GM12801 (cell line): Measurements from ENCODE around the gene ACP2.

Experiments
- CTCF ChIP-seq: IDR thresholded peaks from one replicate; pipeline ENCODE4 v1.5.1; 2011; ENCODE audit warnings: control low read depth; ENCODE audit not compliant: insufficient read length; ENCODE audit errors: extremely low read depth

ACP2 gene

DNA sequence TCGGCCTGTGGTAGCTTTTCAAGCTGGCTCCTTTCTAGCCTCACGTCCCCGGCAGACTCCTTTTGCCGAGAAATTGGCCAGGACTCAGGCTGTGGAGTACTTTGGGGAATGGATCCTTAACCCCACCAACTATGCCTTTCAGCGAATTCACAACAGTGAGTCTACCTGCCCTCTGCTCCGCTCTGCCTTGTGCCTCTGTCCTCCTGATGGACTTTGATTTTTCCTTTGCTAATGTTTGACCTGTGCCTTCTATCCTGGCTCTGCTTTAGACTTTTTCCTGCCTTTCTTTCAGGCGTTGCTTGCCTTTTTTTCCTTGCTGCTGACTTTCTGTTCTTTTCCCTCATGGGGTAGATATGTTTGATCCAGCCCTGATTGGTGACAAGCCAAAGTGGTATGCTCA, 33.8 kb upstream of the ACP2 start:
- no peak for TF ChIP-seq CTCF

GRCh38 chr11:47280860-47281259, 32.2 kb upstream of the ACP2 start:
- no peak for TF ChIP-seq CTCF

- no peak for TF ChIP-seq CTCF
These were observed 31.5 kb upstream of the ACP2 start for GRCh38 chr11:47280099-47280498.

GRCh38 chr11:47278769-47279168, 30.2 kb upstream of the ACP2 start:
- no peak for TF ChIP-seq CTCF

DNA sequence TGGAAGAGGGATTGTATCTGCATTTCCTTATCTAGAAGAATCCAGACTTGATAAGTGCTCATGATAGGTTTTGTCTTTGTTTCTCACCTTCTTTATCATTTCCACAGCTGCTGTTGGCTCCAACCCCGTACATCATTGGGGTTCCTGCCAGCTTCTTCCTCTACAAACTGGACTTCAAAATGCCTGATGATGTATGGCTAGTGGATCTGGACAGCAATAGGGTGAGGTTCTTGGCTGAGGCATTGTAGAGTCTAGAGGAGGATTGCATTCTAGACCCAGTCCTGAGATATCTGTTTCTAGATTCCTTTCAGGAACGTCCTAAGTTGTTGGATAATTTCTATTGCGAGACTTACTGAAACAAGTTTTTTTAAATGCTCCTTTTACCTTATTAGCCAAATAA, 29.4 kb upstream of the ACP2 start:
- no peak for TF ChIP-seq CTCF

DNA sequence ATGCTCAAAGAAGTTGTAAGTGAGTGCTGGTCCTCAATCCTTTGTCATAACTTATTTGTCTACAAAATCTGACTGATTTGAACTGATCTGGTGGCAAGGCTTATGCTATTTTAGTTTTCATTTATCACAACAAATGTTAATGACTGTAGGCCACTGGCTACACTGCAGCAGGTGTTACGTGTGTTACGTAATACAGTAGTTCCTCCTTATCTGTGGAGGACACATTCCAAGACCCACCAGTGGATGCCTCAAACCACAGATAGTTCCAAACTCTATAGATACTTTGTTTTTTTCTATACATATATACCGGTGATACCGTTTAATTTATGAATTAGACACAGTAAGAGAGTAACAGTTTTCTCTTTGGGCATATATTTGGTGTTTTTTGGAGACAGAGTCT, 28.3 kb upstream of the ACP2 start:
- TF ChIP-seq CTCF: no peak

- TF ChIP-seq CTCF: no peak
These were observed 26.1 kb upstream of the ACP2 start for GRCh38 chr11:47274495-47275235.
